Fibroblast of skin of abdomen (primary cell): ENCODE results near the gene TMPRSS3.
"Not testable (repeated sequence)": the region's sequence is repeated elsewhere in the genome, so short reads cannot be mapped to it uniquely, and the experiment has no call there.

ENCODE experiments used
- DNase-seq: peaks from one replicate; pipeline ENCODE4 v3.0.0-alpha.2; 2013

The TMPRSS3 gene

DNA sequence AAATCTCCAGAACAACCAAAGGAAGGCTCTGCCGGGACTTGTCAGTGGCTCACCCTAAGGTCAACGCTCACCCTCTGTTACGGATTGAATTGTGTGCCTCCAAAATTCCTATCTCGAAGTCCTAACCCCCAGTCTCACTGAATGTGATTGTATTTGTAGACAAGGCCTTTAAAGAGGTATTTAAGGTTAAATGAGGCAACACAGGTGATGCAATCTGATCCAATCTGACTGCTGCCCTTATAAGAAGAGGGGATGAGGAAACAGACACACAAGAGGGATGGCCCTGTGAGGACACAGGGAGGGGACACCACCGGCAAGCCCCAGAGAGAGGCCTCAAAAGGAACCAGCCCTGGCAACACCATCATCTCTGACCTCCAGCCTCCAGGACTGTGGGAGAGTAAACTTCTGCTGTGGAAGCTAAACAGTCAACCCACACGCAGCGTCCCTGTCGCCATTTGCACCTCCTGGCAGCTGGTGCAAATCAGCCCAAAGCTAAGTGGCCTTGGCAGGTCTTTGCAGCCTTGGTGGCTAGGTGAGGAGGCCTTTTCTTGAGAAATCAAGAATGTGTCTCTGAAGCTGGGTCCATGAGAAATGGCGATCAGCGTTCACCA, 32.1 kb upstream of the TMPRSS3 start:
- DNase-seq = no peak

DNA sequence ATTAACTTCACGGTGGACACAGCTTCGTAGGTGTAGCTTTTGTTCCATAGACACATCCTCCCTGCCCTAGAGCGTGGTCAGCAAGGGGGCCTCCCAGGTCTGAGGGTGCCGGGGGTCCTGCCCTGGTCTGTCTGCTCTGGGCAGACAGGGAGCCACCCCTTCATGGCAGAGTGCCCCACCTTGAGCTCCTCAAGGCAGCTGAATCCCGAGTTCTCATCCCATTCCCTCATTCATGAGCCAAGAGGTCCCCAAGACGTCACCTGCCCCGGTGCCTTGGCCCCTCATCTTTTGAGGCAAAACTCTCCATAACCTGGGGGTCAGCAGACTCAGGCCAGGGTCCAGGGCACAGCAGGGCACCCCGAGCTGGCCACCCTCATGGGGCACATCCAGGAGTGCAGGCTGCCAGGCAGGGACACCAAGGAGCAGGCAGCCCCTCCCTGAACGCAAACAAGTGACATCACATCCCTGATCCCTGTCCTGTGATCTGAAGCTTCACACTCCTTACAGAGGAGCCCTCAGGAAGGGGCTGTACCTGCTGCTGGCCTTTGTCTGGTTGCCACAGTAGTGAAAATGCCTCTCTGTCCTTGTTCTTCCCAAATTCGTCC, 31.1 kb upstream of the TMPRSS3 start:
- no peak for DNase-seq

DNA sequence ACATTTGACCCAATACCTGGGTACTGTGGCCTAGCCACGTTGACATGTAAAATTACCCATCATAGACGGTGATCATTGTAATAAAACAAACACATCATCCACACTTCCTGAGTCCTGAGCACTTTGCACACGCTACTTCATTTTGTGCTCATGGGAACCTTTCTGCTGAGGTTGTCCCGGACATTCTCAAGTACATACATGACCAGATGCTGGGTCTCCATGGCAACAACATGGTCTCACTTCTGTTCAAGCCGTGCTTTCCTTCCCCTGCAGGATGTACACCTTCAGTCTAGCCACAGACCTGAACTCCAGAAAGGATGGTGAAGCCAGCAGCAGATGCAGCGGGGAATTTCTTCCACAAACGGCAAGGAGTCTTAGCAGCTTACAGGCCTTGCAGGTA, 30.6 kb upstream of the TMPRSS3 start:
- DNase-seq = no peak

DNA sequence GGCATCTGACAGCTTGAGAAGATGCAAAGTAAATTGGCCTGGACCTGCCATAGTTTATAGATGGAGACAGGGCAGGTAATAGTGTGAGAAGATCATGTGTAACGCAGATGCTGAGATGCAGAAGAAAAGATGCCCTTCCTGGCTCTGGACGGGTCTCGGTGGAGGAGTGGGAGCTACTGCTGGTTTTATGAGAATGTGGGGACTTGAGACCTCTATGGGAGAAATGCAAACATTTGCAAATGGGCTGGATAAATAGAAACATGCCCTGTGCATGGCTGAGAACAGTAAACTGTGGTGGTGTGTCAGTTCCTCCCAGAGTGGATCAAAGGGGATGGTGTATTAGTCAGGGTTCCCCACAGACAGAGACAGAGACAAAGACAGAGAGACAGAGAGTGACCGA, 29.7 kb upstream of the TMPRSS3 start:
- no peak for DNase-seq

DNA sequence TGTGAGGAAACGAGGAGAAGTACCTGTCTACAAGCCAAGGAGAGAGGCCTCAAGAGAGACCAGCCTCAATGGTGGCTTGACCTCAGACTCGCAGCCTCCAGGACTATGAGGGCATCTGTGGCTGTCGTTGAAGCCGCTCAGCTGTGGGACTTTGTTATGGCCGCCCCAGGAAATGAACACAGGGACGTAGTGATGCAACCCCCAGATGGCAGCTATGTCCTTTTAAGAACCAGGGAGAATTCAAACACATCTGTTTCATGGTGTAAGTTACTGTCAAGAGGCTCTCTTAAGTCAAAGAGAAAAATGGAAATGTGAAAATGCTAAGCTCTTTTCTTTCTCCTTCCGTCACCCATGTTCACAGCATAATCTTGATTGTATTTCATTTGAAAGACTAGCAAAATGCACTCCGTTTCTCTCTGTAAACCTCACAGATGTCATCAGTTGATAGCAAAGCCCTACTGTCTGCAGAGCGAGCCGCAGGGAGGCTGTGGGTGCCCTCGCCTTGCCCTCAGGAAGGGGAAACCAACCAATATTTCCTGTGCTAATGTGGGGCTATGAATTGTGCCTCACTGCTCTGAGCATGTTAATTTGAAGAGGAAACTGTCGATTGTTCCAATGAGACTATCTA, 29.2 kb upstream of the TMPRSS3 start:
- no peak for DNase-seq

DNA sequence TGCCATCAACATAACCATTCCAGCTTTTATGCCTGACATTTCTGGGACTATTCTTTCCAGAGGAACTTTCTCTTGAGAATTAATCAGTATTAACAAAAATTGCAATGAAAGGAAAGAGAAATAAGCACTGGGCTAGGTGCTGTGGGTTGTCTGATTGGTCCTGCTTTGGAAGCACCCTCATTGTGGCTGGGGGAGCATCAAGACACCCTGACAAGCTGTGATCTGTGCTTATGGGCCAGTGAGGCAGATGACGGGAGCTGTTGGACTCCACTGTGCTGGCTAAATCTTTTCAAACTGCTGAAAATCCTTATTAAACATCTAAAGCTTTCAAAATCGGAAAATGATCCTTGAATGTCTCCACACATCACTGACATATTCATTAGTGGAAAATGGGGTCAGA, 27.8 kb upstream of the TMPRSS3 start:
- DNase-seq = no peak

DNA sequence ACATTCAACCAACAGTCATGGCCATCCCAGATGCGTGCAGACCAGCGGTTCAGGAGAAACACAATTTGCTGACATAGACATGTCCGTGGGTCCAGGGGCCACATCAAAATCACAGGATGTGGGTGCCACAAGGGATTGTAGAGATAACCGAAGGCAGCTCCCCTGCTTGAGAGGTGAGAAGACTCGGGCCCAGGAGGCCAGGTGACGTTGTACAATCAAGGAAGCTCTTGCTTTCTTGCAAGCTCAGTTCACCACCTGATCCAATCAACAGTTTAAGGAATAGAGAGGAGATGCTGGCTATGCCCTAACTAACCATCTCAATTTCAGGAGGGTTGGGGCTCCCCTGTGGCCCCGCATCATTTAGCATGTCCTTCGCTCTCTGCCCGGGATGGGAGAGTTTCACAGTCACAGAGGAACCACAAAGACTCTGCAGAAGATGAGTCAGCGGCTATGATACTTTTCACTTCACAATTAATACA, 27.4 kb upstream of the TMPRSS3 start:
- DNase-seq = no peak

DNA sequence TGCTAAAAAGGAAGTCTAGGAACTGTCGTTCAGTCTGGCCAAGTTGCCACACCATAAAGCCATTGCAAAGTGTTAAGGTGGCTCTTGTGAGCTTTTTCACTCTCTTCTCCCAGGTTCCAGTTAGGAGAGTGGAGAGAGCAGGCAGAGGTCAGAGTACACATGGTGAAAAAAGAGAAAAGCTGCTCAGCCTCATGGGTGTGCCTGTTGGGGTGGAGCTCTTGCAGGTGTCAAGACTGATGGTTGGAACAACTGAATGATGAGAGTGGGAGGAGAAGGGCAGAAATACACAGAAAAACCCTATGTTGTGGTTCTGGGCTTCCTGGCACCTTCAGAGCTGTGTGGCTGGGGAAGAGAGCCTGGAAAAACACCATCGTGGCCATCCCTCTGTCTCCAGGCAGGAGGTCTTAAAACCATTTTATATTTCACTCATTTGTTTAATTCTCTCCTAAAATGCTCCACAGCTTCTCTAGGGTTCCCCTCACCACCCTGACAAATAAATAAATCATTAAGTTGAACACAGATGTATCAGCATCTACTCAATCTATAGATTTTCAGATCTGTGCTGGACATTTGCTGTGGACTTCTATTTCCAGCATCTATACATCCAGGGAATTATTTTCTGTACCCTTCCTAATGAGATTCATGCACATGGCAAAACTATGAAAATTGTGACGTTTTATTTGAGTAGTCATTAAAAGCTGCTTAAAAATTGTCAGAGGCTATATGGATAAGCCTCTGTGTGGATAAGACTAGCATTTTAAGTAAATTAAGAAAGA, 25.4 kb upstream of the TMPRSS3 start:
- DNase-seq = no peak

DNA sequence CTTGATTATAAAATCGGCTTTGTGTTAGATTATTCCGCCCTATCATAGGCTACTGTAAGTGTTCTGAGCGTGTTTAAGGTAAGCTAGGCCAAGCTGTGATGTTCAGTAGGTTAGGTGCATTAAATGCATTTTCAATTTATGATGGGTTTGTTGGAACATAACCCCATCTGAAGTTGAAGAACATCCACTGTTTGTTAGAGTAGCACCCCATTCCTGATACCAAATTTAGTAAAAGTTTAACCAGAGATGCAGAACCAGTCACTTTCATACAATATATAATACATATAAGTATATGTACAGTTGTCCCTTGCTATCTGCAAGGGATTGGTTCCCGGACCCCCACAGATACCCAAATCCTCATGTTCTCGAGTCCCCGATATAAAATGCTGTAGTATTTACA, 24.0 kb upstream of the TMPRSS3 start:
- no peak for DNase-seq

DNA sequence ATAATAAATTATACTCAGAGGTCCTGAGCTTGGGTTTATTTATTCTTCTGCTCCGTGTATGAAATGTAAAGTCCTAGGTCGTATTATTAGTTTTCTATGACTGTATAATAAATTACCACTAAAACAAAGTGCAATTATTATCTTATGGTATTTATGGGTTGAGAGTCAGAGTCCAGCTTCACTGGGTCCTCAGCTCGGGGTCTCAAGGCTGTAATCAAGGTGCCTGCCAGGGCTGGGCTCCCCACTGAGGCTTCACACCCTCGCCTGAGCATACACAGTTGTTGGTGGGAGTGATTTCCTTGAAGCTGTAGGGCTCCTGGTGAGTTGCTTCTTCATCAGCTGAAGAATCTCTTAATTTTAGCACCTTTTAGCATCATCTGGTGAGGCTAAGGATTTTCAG, 23.0 kb upstream of the TMPRSS3 start:
- DNase-seq = no peak

DNA sequence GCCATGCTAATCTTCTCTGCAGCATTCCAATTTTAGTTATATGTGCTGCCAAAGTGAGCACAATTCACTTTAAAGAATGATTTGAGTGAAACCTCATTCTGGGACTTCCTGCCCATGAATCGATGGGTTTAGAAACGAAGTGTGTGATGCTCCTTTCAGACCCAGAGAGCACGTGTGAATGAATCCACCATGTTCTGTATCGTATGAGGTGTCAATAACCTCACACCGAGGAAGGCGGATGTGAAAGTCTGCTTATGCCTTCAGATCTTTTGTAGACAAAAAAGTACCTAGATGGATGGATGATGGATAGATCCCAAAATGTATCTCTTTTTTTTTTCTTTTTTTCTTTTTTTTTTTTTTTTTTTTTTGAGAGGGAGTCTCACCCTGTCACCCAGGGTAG, 21.7 kb upstream of the TMPRSS3 start:
- DNase-seq = no peak

DNA sequence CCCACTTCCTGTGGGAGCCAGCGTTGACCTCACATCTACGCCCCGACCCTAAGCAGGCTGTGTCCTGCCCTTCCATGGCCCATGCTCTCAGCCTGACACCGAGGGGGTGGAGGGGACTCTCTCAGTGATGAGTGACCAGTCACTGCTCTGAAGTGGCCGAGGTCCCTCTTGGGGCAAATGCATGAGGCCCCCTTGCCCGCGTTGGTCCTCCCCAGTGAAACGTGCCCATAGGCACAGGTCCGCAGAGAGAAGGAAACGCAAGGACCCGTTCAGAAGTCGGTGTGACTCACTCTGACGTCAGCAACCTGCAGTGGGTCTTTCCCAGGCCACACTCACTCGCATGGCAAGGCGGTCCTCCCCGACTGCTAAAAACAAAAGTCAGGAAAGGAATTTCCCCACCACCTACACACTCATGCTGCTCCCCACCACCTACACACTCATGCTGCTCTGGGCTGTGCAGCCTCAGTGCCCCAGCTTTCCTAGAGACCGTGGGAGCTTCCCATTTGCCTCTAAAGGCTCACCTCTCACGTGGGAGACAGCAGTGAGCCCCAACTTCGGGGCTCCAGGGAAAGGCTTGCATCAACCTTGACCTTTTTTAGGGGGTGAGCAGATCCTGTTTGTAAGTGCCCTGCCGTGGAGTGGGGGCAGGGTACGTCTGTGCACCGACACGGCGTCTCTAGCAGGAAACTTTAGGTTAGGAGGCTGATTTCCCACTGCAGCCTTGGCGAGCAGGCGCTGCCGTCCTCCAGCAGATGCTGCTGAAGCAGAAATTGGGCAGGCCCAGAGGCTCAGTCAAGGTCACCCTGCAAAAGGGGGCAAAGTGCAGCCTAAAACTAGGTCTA, 19.3 kb upstream of the TMPRSS3 start:
- peak; percentile 21 for DNase-seq

DNA sequence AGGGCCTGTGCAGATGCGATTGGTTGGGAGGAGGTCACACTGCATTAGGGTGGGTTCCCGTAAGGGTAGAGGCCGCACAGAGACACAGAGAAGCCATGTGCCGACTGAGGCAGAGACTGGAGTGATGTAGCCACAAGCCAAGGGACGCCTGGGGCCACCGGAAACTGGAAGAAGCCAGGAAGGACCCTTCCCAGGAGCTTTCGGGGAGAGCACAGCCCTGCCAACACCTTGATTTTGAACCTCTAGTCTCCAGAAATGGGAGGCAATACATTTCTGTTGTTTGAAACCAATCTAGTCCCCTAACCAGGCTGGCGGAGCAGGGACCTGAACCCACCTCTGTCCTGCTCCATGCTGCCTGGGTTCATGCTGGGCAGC, 18.7 kb upstream of the TMPRSS3 start:
- no peak for DNase-seq

DNA sequence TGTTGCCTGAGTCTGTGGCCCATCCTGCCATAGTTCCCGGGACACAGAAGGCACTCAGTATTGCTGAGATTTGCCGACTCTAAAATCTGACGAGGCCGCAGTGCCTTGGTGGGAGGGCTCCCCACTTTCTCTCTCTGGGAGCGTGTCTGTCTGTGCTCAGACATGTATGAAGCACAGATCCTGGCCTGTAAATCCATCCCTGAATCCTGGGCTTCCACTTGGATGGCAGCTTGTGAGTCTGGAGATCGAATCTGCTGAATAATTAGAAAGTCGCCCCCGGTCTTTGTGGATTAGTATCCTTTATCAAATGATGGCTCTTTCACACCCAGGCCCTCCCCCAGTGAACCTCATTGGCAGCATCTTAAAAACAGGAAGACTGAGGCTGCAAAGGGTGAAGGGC, 18.2 kb upstream of the TMPRSS3 start:
- no peak for DNase-seq

DNA sequence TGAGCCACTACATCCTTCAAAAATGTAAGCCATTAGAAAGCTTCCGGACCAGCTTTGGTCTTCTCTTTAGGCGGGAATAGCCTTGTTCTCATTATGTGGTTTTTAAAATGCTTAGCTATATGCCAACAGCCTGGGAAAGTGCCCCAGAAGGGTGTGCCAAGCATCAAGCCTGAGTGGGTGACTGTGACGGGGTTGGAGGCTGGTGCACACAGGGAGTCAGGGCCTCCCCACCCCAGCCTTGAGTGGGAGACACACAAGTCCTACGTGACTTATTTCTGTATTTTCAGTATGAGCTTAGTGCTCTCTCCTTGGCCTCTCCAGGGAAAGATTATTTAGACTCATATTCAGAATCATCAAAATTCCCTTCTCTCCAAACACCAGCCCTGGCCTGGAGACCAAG, 17.6 kb upstream of the TMPRSS3 start:
- no peak for DNase-seq

DNA sequence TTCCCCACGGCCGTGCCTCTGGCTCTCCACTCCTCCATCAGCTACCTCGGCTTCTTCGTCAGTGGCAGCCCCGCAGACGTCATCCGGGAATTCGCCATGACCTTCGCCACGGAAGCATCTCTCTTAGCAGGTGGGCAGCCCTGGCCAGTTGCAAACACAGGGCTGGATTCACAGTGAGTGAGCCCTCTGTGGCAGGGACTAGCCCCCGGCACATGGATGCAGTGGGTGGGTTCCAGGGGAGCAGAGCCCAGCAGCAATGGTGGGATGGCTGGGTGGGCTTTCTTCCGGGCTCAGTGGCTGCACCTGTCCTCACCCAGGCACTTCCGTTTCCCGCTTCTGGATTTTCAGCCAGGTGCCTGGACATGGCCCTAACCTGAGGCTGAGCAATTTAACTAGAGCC, 17.2 kb upstream of the TMPRSS3 start:
- no peak for DNase-seq

DNA sequence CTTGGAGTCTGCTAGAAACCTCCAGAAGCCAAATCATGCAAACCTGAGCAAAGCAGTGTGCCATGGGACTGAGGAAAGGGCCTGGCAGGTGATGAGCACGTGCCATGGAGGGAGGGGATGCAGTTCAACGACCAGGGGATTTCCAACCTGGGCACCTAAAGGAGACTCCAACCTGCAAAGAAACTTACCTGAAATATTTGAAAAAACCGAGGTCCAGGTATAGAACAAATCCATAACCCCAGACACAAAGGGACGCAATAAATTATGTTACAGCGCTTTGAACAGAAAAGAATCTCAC, 16.7 kb upstream of the TMPRSS3 start:
- DNase-seq = no peak

DNA sequence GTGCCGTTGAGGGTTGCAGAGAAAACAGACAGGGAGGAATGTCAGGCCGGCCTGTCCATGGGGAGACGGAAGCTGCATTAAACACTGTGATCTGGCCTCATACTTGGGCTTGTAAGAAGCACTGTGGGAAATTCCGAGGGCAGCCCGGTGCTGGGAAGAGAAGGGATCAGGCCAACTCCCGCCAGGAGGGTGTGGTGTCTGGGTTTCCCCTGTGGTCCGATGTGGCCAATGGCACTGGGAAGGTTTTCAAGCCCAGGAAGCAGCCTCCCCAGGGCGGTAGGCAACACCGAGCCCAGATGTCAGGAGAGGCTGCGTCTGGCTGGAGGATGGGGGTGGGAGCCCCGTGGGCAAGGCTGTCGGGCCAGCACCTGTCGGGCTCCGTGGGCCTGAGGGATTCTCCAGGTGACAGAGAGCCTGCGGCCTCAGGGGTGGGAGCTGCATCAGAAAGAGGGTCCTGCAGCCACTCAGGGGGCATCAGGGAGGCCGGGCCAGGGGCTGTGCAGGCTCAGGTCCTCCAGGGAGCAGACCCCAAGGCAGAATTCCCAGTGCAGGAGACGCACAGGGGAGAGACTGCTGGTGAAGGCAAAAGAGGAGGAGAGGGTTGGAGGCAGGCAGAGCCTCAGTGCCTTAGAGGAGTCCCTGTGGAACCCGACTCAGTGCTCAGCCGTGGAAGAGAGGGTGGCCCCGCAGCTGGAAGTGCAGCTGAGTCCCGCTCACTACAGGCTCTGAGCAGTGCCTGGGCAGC, 16.2 kb upstream of the TMPRSS3 start:
- DNase-seq = peak; percentile 1

DNA sequence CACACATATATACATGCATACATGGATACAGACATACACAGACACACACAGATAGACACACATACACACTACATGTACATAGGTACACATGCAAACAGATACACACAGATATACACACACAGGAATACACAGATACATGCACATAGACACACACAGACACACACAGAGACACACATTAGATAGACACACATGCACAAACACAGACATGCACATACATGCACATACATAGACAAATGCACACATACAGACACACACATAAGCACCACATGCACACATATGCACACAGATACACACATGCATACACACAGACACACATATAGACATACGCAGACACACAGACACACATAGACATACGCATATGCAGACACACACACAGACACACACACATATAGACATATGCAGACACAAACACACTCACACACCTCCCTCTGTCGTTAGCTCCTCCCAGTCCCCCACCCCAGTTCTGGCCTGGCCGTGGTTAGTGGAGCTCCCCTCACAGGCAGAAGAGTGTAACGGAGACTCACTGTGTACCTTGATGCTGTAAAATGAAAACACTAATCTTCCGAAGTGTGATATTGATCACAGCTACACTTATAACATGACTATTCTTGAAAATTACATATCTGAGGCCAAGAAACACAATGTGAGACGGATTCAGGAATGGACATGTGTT, 15.5 kb upstream of the TMPRSS3 start:
- DNase-seq = no peak

DNA sequence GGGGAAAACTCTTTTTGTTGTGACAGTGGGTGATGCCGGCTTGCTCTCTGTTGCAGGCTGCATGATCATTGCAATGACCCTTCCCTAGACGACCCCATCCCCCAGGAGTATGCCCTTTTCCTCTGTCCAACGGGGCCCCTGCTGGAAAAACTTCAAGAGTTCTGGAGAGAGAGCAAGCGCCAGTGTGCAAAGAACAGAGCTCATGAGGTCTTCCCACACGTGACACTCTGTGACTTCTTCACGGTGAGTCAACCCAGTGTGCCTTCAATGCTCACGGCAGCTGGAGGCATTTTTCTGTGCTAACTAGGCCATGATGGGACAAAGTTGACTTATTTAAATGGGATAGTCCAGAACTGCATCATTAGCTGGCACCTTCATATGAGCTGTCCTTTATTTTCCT, 13.5 kb upstream of the TMPRSS3 start:
- DNase-seq = no peak

DNA sequence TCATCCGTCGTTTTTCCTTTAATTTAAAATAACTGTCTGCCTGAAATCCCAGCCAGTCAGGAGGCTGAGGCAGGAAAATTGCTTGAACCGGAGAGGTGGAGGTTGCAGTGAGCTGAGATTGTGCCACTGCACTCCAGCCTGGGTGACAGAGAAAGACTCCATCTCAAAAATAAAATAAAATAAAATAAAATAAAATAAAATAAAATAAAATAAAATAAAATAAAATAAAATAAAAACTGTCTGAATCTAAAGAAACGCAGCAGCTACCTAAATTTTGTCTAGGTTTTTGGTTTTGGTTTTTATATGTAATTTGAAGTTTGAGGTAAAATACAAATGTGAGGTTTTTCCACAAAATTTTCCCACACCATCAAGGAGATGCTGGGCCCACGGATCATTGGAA, 12.9 kb upstream of the TMPRSS3 start:
- not testable (repeated sequence) for DNase-seq

DNA sequence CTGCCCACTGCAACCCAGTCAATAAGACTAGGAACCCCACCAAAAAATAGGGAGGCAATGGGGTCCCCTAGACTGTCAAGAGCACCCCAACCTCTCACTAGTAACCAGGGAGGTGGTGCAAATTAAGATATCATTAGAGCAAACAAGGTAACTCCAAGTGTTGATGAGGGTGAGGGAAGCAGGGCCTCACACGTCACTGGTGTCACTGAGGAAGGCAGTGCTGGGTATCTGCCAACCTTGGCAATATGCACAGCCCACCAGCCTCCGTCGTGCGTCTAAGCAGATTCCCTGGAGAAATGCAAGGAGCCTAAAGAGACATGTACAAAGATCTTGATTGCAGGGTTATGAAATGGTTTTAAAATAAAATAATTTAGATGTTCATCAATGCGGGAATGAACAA, 11.6 kb upstream of the TMPRSS3 start:
- DNase-seq = no peak
